HG02763 (cell line): ENCODE data around the gene CYP11A1.
A peak's percentile ranks its signal among the peaks of the same experiment; 100 is the strongest.

Experiments
- ATAC-seq: cut with Tn5 transposase; IDR thresholded peaks from one replicate; pipeline ENCODE4 v1.9.1; 2021; ENCODE audit warnings: mild to moderate bottlenecking, moderate library complexity; ENCODE audit not compliant: unreplicated experiment

Gene CYP11A1

GRCh38 chr15:74389241-74390048 is 22.0 kb upstream of the CYP11A1 start:
- ATAC-seq: no peak

- ATAC-seq: no peak
These were observed 21.0 kb upstream of the CYP11A1 start for GRCh38 chr15:74388363-74388951.

GRCh38 chr15:74387621-74388362 is 20.3 kb upstream of the CYP11A1 start:
- no peak for ATAC-seq

GRCh38 chr15:74387141-74387541 is 19.7 kb upstream of the CYP11A1 start:
- no peak for ATAC-seq

- ATAC-seq: no peak
These were observed 19.2 kb upstream of the CYP11A1 start for GRCh38 chr15:74386496-74387140.

GRCh38 chr15:74385733-74386132 is 18.3 kb upstream of the CYP11A1 start:
- no peak for ATAC-seq

GRCh38 chr15:74384881-74385643 is 17.6 kb upstream of the CYP11A1 start:
- peak; percentile 54 for ATAC-seq

GRCh38 chr15:74384566-74384880 is 17.1 kb upstream of the CYP11A1 start:
- no peak for ATAC-seq

GRCh38 chr15:74383695-74384565 is 16.5 kb upstream of the CYP11A1 start:
- ATAC-seq: peak; percentile 40

GRCh38 chr15:74383286-74383685 is 15.8 kb upstream of the CYP11A1 start:
- peak; percentile 2 for ATAC-seq

GRCh38 chr15:74382004-74382816 is 14.8 kb upstream of the CYP11A1 start:
- ATAC-seq: no peak

- no peak for ATAC-seq
These were observed 14.0 kb upstream of the CYP11A1 start for GRCh38 chr15:74381481-74381880.

- ATAC-seq: no peak
These were observed 13.7 kb upstream of the CYP11A1 start for GRCh38 chr15:74381190-74381453.

GRCh38 chr15:74380361-74381189 is 13.1 kb upstream of the CYP11A1 start:
- ATAC-seq: no peak

GRCh38 chr15:74378848-74379247 is 11.4 kb upstream of the CYP11A1 start:
- ATAC-seq: no peak

- no peak for ATAC-seq
These were observed 10.7 kb upstream of the CYP11A1 start for GRCh38 chr15:74377831-74378766.
